Upper lobe of left lung (tissue), 6 donors: ENCODE measurements around the gene PSPN. TPM values are rescaled to one million over a fixed set of nuclear protein-coding genes. Genes with fewer than 3 reads are reported as not detected.
A peak's percentile ranks its signal among the peaks of the same experiment; 100 is the strongest.

Source experiments
- ATAC-seq, 2 donors: fragments of 200-7000 bp; cut with Tn5 transposase; one replicate each; pipeline ENCODE4 v1.9.1; 2022; ENCODE audit warnings: mild to moderate bottlenecking in 2 of 2, moderate library complexity in 2 of 2; ENCODE audit not compliant: low FRiP score in 2 of 2
- DNase-seq, 2 donors: peaks; one replicate each; pipeline ENCODE4 v3.0.0-alpha.2; 2019 to 2020
- H3K27ac ChIP-seq, 4 donors: fragments of 200-600 bp; sonication (generic); one replicate each; pipeline ENCODE4 v1.5.1; 2016 to 2019
- H3K27me3 ChIP-seq, 4 donors: fragments of 200-600 bp; sonication (generic); one replicate each; pipeline ENCODE4 v1.5.1; 2017 to 2019
- H3K36me3 ChIP-seq, 4 donors: fragments of 200-600 bp; sonication (generic); one replicate each; pipeline ENCODE4 v1.5.1; 2016 to 2019
- H3K4me1 ChIP-seq, 4 donors: fragments of 200-600 bp; sonication (generic); one replicate each; pipeline ENCODE4 v1.5.1; 2018 to 2019
- H3K4me3 ChIP-seq, 4 donors: fragments of 200-600 bp; sonication (generic); one replicate each; pipeline ENCODE4 v1.5.1; 2017 to 2019; ENCODE audit warnings: mild to moderate bottlenecking in 2 of 4, moderate library complexity in 1 of 4
- H3K9me3 ChIP-seq, 4 donors: fragments of 200-600 bp; sonication (generic); one replicate each; pipeline ENCODE4 v1.5.1; 2018 to 2019
- CTCF ChIP-seq, 6 experiments: fragments of 450-650 bp in 4 of 6; fragments of 200-600 bp in 2 of 6; sonication (generic) in 2 of 6; IDR thresholded peaks; one replicate each; pipeline ENCODE4 v1.5.1; 2016 to 2019; ENCODE audit warnings: antibody characterized with exemption in 6 of 6
- EP300 ChIP-seq, 4 donors: sonication (generic); formaldehyde crosslinking; IDR thresholded peaks; one replicate each; pipeline ENCODE4 v1.5.1; 2017; ENCODE audit warnings: antibody characterized with exemption in 4 of 4, control low read depth in 2 of 4
- POLR2A ChIP-seq, 4 donors: fragments of 450-650 bp; IDR thresholded peaks; one replicate each; pipeline ENCODE4 v1.5.1; 2016 to 2017; ENCODE audit warnings: antibody characterized with exemption in 4 of 4, mild to moderate bottlenecking in 2 of 4
- POLR2AphosphoS5 ChIP-seq, 2 donors: sonication (generic); formaldehyde crosslinking; IDR thresholded peaks; one replicate each; pipeline ENCODE4 v1.5.1; 2017; ENCODE audit warnings: antibody characterized with exemption in 2 of 2
- whole genome bisulfite sequencing, 2 donors: methylation state at CpG; one replicate each; pipeline ENCODE4 v1.1.5; 2017 to 2018; 5-methylcytosine and 5-hydroxymethylcytosine counted together
- total RNA-seq, 6 donors: library from RNA; depleted of rRNA in 4 of 6; stranded (reverse); fragments of >200 nt in 4 of 6; gene quantifications; one replicate each; pipeline versions ENCODE4 v1.1.0 to v1.2.1, GENCODE V29; 2016 to 2021
- donor health status: DM: no; HTN: no; CAD: no; lungs with moderate emphysema.
- donor health status: DM: no; HTN: yes; CAD: no; lungs with severe emphysema.

Gene PSPN
- total RNA-seq, 6 donors from 2014 or later, result 1.00 to 2.6 (median 1.5) TPM

GRCh38 chr19:6415591-6416190 is 40.0 kb upstream of the PSPN start:
- TF ChIP-seq POLR2AphosphoS5 (IDR thresholded peaks at IDR 0.05) (no peak), POLR2A (IDR thresholded peaks at IDR 0.05) (no peak), EP300 (IDR thresholded peaks at IDR 0.05) (no peak), CTCF (IDR thresholded peaks at IDR 0.05) (no peak)
- H3K36me3 ChIP-seq, result peaks cover 50 to 73% (median 67%) of the 10 kb centered on the region in 4 donors

DNA sequence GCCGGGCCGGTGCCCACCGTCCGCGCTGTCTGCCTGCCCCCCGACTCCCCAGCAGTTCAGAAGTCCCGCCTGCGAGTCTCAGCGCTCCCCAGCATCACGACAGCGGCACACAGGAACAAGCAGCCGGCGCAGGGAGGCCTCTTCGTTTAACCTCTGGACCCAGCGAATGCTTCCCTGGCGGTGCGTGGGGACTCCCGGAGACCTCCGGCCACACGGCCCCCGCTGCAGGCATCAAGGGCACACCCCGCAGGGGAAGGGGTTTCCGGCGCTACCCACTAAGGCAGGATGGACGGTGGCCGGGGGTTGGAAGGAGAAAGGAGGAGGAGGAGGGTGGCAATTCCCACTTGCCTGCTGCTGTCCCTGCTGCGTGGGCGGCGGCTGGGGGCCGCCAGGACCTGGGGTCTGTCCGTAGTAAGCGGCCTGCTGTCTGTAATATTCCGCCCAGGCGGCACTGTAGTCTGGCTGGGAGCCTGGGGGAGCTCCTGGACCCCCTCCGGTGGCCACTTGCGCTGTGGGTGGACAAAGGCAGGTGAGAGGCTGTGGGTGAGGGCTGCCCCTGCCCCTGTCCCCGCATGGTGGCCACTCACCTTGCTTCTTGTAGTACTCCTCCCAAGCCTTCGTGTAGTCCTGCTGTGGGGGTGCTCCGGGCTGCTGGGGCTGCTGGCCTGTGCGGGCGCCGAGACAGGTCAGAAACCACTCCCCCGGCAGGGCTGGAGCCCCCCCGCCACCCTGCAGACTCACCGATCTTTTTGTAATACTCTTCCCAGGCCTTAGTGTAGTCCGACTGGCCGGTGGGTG is 39.3 kb upstream of the PSPN start:
- 94% methylated on average over 21 to 47 of the region's 47 CpGs for WGBS, 2 donors
- H3K27me3 ChIP-seq, result no peaks in the 10 kb centered on the region
- H3K4me3 ChIP-seq, result no peak overlapping the region
- peaks cover 48 to 66% (median 61%) of the 10 kb centered on the region in 4 donors for H3K36me3 ChIP-seq
- H3K9me3 ChIP-seq, result no peaks in the 10 kb centered on the region
- no peak overlapping the region for H3K27ac ChIP-seq
- no peak for ATAC-seq
- no peak for TF ChIP-seq CTCF (IDR thresholded peaks at IDR 0.05)
- TF ChIP-seq EP300 (IDR thresholded peaks at IDR 0.05), result no peak
- no peak for TF ChIP-seq POLR2AphosphoS5 (IDR thresholded peaks at IDR 0.05)
- no peak for TF ChIP-seq POLR2A (IDR thresholded peaks at IDR 0.05)
- peak in 1 of 2 donors; percentile 76 for DNase-seq
- H3K4me1 ChIP-seq, result peaks cover 0 to 10% (median 4%) of the 10 kb centered on the region in 4 donors

More at GRCh38 chr19:6415591-6416190, 40.0 kb upstream of the PSPN start:
- ATAC-seq (no peak), DNase-seq (peak in 1 of 2 donors; percentile 83)
- no peaks in the 10 kb centered on the region for H3K27me3 ChIP-seq
- no peaks in the 10 kb centered on the region for H3K9me3 ChIP-seq
- WGBS, 2 donors, result 90 to 97% methylated on average over 16 to 27 of the region's 32 CpGs
- H3K27ac ChIP-seq, result no peak overlapping the region
- no peak overlapping the region for H3K4me3 ChIP-seq
- peaks cover 0 to 10% (median 4%) of the 10 kb centered on the region in 4 donors for H3K4me1 ChIP-seq

DNA sequence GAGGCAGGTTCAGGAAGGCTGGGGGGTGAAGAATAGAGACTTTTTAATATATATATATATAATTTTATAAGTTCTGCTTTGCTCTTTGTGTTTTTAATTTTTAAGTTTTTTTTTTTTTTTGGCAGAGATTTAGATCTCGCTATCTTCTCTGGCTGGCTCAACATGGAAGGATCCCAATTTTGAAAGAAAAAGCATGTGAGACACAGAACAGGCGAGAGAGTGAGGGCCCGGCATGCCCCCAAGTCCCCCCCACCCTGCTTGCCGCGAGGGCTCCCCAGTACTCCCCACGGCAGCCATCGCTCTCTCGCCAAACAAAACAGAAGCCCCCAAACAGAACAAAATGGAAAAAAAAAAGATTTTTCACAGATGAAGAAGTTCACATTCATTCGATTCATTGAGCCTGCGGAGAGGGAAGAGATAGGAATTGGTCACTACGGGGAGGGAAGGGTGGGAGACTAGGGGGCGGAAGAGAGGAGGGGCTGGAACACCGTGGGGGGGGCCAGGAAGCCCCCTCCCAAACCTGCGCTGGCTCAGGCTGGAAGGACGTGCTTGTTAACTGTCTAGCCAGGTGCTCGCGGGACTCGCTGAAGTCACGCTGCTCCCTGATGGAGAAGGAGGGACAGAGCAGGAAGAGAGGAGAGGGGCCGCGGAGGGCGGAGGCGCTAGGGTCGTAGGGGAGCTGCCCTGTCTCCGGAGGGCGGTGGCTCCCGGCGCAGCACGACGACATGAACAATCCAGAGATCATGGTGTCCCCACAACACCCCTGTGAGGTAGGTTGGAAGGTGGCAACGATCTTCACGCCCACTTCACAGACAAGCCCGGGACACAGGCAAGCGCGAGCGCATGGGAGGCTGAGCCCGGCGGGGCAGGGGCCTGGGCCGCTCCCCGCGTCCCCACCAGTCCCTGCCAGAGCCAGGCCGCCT is 38.2 kb upstream of the PSPN start:
- Histone ChIP-seq H3K27ac (peak overlapping the region in 2 of 4 donors; percentile 37 to 38), H3K4me1 (peaks cover 0 to 10% (median 4%) of the 10 kb centered on the region in 4 donors), H3K36me3 (peaks cover 44 to 56% (median 51%) of the 10 kb centered on the region in 4 donors), H3K27me3 (no peaks in the 10 kb centered on the region), H3K4me3 (no peak overlapping the region), H3K9me3 (no peaks in the 10 kb centered on the region)
- peak in 1 of 2 donors; percentile 82 for DNase-seq
- 75 to 82% methylated on average over 32 to 42 of the region's 42 CpGs for WGBS, 2 donors
- TF ChIP-seq POLR2AphosphoS5 (IDR thresholded peaks at IDR 0.05) (no peak), CTCF (IDR thresholded peaks at IDR 0.05) (no peak), POLR2A (IDR thresholded peaks at IDR 0.05) (no peak), EP300 (IDR thresholded peaks at IDR 0.05) (no peak)
- no peak for ATAC-seq

DNA sequence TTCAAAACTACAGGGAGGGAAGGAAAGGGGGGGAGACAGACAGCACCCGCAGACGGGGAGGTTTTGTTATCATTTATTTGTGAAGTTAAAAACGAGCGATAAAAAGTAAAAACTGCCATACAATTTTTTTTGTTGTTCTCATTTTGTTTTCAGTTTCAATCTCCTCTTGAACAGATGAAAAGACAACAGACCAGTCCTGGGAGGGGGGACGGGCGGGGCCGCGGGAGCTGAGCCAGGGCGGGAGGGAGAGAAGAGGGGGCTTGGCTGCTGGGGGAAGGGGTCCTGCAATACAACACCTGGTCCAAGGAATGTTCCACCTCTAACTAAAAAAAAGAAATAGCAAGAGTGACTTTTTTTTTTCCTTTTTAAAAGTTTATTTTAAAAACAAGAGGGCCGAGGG is 37.6 kb upstream of the PSPN start:
- peak in 1 of 2 donors; percentile 77 for DNase-seq
- Histone ChIP-seq H3K4me1 (peaks cover 0 to 10% (median 4%) of the 10 kb centered on the region in 4 donors), H3K9me3 (no peaks in the 10 kb centered on the region), H3K36me3 (peaks cover 38 to 49% (median 44%) of the 10 kb centered on the region in 4 donors), H3K4me3 (no peak overlapping the region), H3K27ac (peak overlapping the region in 1 of 4 donors; percentile 38), H3K27me3 (no peaks in the 10 kb centered on the region)
- no peak for ATAC-seq
- 48 to 52% methylated on average over 10 of the region's 10 CpGs for WGBS, 2 donors
- TF ChIP-seq POLR2A (IDR thresholded peaks at IDR 0.05), result no peak
- no peak for TF ChIP-seq CTCF (IDR thresholded peaks at IDR 0.05)
- TF ChIP-seq EP300 (IDR thresholded peaks at IDR 0.05), result no peak
- no peak for TF ChIP-seq POLR2AphosphoS5 (IDR thresholded peaks at IDR 0.05)
